ENCODE results near the gene COL8A2.

Gene COL8A2

DNA sequence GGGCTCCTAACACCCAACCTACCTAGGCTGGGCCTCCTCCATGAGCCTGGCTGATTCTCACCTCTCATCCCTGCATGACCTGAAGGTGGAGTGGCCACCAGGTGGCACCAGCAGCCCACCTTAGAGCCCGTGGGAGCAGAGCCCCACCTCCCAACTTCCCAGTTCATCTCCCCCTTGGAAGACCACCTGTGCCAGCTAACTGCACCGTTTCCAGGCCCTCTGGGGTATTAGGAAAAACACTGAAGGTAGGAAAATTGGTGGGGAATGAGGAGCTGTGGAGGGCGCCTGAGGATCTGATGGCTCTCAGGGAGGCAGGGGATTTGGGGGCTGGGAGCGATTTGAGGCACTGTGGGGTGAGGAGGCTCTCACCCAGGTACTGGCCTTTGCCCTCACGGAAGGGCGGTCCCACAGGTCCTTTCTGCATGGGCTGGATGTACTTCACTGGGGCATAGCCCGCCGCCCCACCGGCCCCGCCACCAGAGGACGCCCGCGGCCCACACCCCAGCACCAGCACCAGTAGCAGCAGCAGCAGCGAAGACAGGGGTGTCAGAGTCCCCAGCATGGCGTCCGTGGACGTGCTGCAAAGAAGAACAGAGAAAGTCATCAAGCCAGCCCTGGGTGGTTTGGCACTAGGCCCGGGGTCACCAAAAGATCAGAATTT lies 25.2 kb downstream of the COL8A2 start:
- Histone ChIP-seq H3K27me3 (ENCODE audit: insufficient read depth, low read depth, severe bottlenecking) (no peaks in the 10 kb centered on the region), H3K36me3 (peaks cover 2% of the 10 kb centered on the region), H3K27ac (no peak overlapping the region), H3K4me3 (ENCODE audit: low read depth, low read length) (no peak overlapping the region), H3K9me3 (ENCODE audit: severe bottlenecking) (no peaks in the 10 kb centered on the region)
- TF ChIP-seq, protein P1, sequence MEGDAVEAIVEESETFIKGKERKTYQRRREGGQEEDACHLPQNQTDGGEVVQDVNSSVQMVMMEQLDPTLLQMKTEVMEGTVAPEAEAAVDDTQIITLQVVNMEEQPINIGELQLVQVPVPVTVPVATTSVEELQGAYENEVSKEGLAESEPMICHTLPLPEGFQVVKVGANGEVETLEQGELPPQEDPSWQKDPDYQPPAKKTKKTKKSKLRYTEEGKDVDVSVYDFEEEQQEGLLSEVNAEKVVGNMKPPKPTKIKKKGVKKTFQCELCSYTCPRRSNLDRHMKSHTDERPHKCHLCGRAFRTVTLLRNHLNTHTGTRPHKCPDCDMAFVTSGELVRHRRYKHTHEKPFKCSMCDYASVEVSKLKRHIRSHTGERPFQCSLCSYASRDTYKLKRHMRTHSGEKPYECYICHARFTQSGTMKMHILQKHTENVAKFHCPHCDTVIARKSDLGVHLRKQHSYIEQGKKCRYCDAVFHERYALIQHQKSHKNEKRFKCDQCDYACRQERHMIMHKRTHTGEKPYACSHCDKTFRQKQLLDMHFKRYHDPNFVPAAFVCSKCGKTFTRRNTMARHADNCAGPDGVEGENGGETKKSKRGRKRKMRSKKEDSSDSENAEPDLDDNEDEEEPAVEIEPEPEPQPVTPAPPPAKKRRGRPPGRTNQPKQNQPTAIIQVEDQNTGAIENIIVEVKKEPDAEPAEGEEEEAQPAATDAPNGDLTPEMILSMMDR (IDR thresholded peaks at IDR 0.05; ENCODE audit: low read depth, low read length): peak; percentile 91
- peak; percentile 81 for DNase-seq

GRCh38 chr1:36098650-36099365 lies 26.2 kb downstream of the COL8A2 start:
- H3K36me3 ChIP-seq: peaks cover 12% of the 10 kb centered on the region
- TF ChIP-seq, protein P1 (IDR thresholded peaks at IDR 0.05; ENCODE audit: low read depth, low read length): no peak
- H3K27me3 ChIP-seq (ENCODE audit: insufficient read depth, low read depth, severe bottlenecking): no peaks in the 10 kb centered on the region
- H3K27ac ChIP-seq: peak overlapping the region; percentile 24; the same call in 1 of the 2 replicates
- no peak overlapping the region for H3K4me3 ChIP-seq (ENCODE audit: low read depth, low read length)
- no peaks in the 10 kb centered on the region for H3K9me3 ChIP-seq (ENCODE audit: severe bottlenecking)
- DNase-seq: no peak

DNA sequence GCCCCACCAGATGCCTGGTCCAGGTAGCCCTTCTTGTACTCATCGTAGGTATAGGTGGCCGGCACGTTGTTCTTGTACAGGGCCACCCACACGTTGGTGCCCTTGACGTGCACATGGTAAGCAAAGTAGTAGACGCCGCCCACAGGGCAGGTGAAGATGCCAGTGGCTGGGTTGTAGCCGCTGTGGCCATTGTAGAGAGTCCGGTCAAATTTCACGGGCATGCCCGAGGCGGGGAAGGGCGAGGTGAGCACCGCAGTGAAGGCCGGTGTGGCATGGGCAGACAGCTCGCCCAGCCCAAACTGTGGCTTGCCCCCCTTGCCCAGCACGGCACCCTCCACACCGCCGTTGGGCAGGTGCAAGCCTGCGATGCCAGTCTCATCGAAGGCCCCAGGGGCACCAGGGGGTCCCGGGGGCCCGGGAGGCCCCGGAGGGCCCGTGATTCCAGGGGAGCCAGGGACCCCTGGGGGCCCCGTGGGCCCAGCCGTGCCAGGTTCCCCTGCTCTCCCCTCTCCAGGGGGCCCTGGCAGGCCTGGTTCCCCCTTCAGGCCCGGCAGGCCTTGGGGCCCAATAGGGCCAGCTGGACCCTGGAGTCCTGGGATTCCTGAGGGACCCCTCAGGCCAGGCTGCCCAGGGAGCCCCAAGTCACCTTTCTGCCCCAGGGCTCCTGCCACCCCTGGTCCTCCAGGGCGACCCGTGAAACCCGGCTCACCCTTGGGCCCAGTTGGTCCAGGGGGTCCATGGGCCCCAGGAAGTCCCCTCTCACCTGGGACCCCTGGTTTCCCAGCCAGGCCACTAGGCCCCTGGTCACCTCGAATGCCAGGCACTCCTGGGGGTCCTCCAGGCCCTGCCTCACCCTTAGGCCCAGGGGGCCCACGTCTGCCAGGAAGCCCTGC lies 27.1 kb downstream of the COL8A2 start:
- DNase-seq: no peak
- H3K27ac ChIP-seq: no peak overlapping the region
- H3K4me3 ChIP-seq (ENCODE audit: low read depth, low read length): no peak overlapping the region
- TF ChIP-seq, protein P1 (IDR thresholded peaks at IDR 0.05; ENCODE audit: low read depth, low read length): no peak
- H3K9me3 ChIP-seq (ENCODE audit: severe bottlenecking): no peaks in the 10 kb centered on the region
- no peaks in the 10 kb centered on the region for H3K27me3 ChIP-seq (ENCODE audit: insufficient read depth, low read depth, severe bottlenecking)
- peaks cover 20% of the 10 kb centered on the region for H3K36me3 ChIP-seq

GRCh38 chr1:36096500-36097432 lies 28.3 kb downstream of the COL8A2 start:
- no peaks in the 10 kb centered on the region for H3K27me3 ChIP-seq (ENCODE audit: insufficient read depth, low read depth, severe bottlenecking)
- TF ChIP-seq, protein P1 (IDR thresholded peaks at IDR 0.05; ENCODE audit: low read depth, low read length): peak; percentile 76
- peak; percentile 73 for DNase-seq
- no peak overlapping the region for H3K27ac ChIP-seq
- no peaks in the 10 kb centered on the region for H3K9me3 ChIP-seq (ENCODE audit: severe bottlenecking)
- peaks cover 32% of the 10 kb centered on the region for H3K36me3 ChIP-seq
- no peak overlapping the region for H3K4me3 ChIP-seq (ENCODE audit: low read depth, low read length)

GRCh38 chr1:36095760-36096405 lies 29.1 kb downstream of the COL8A2 start:
- no peak for DNase-seq
- Histone ChIP-seq H3K4me3 (ENCODE audit: low read depth, low read length) (no peak overlapping the region), H3K9me3 (ENCODE audit: severe bottlenecking) (no peaks in the 10 kb centered on the region), H3K36me3 (peaks cover 41% of the 10 kb centered on the region), H3K27ac (no peak overlapping the region), H3K27me3 (ENCODE audit: insufficient read depth, low read depth, severe bottlenecking) (no peaks in the 10 kb centered on the region)
- TF ChIP-seq, protein P1 (IDR thresholded peaks at IDR 0.05; ENCODE audit: low read depth, low read length): no peak

Data from WERI-Rb-1 (cell line).